GM21529 (cell line): Measurements from ENCODE around the gene PPP1R12C.
"Not testable (repeated sequence)": the region's sequence is repeated elsewhere in the genome, so short reads cannot be mapped to it uniquely, and the experiment has no call there.

Source experiments
- ATAC-seq: cut with Tn5 transposase; IDR thresholded peaks from one replicate; pipeline ENCODE4 v1.9.1; 2021; ENCODE audit not compliant: unreplicated experiment

Gene PPP1R12C

DNA sequence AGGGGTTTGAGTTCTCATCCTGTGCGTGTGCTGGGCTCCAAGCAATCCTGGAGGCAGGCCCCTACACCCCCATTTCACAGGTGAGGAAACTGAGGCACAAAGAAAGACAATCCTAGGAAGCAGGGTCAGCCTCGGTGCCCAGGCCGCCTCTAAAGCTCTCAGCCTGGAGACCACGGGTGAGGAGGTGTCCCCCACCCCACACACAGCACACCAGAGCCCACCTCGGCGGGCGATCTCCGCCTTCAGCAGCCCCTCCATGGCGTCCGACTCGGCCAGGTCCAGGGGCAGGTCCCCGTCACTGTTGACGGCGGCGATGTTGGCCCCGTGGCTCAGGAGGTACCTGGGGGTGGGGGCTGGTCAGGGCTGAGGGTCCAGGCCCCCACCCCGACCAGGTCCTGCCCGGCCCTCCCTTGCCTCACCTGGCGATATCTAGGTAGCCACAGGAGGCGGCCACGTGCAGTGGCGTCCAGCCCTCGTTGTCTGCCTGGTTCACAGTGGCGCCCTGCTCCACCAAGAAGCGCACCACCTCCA is 5.1 kb downstream of the PPP1R12C start:
- ATAC-seq = no peak

DNA sequence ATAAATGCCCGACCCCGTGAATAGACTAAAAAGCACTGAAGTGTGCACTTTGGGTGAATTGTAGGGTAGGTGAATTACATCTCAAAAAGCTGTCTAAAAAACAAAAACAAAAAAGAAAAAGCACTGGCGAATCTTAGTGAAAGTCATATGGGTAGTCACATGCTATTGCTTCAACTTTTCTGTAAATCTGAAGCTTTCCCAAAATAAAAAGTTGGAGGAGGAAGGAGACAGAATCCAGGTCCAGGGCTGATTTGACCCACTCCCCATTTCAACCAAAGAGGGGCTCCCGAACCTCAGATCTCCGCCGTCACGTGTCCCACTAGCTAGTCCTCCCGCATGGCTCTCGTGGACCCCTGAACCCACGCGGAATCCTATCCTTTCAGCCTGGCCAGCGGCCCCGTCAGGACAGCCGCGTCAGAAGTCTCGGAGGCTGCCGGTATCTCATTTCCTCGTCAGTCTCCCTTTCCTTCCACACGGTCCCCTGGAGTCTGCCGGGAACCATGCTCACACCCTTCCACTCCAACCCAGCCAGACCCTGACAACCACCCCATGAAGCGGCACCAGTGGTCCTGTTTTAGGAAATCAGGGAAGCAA is 6.1 kb downstream of the PPP1R12C start:
- no peak for ATAC-seq

DNA sequence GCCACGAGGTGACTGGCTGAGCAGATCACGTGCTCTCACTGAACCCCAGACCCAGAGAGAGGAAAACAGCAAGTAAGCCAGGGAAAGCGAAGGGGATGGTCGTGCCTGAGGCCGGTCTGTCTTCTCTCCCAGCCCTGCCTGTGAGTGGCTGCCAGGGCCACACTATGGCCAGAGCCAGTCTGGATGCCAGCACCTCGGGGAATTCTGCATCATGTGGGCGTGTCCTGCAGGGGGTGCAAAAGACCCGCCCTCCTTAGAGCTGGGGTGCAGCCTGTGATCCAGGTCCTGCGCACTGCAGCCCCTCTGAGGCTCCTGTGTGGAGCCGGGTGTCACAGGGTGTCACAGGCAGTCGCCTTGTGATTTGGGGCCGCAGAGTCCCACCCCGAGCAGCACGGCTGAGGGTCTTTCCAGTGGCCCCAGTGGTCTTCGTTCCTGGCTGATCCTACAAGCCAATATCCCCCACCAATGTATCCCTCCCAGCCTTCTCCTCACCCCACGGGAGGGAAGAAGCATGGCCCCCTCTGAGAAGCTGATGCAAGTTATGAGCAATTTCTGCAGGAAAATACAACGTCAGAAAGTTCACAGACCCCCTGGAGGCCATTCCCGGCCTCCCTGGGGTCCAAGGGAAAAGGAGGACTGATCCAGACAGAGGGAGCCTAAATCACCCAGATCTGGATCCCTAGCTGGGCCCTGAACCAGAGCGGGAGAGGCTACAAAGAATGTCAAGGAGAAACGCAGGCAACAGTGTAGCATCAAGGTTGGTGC is 7.7 kb downstream of the PPP1R12C start:
- no peak for ATAC-seq

DNA sequence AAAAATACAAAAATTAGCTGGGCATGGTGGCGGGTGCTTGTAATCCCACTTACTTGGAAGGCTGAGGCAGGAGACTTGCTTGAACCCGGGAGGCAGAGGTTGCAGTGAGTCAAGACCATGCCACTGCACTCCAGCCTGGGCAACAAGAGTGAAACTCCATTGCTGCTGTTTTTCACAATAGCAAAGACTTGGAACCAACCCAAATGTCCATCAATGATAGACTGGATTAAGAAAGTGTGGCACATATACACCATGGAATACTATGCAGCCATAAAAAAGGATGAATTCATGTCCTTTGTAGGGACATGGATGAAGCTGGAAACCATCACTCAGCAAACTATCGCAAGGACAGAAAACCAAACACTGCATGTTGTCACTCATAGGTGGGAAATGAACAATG is 10.2 kb downstream of the PPP1R12C start:
- ATAC-seq = not testable (repeated sequence)

DNA sequence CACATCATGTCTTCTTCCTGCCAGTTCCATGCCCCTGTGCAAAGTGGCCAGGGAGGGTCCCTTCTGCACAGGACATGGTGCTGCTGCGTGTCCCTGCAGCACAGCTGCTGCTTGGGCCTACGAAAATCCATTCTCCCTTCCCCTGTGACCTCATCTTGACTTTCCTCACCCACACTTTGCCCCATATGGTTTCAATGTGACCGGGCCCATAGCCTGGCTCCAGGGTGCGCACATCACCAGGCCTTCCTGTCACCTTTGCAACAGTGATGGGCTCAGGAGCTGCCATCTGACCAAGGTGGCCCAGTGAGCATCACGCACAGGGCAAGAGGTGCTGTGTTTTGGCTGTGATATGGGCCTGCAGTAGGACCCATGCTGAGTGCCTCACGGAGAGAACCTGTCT is 10.8 kb downstream of the PPP1R12C start:
- ATAC-seq = no peak

DNA sequence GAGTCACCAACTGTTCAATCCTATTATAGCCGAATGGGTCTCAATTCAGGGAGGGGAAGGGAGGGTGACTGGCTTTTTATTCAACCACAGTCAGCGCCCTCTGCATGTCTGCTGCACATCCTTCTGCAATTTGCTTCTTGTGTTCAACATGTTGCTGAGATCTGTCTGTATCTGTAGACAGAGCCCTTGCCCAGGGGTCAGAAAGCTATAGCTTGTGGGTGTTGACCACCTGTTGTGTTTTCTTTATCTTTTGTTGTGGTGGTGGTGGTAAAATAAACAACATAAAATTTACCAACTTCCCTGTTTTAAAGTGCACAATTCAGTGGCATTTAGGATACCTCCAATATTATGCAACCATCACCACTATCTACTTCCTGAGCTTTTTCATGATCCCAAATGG is 12.2 kb downstream of the PPP1R12C start:
- ATAC-seq = no peak

DNA sequence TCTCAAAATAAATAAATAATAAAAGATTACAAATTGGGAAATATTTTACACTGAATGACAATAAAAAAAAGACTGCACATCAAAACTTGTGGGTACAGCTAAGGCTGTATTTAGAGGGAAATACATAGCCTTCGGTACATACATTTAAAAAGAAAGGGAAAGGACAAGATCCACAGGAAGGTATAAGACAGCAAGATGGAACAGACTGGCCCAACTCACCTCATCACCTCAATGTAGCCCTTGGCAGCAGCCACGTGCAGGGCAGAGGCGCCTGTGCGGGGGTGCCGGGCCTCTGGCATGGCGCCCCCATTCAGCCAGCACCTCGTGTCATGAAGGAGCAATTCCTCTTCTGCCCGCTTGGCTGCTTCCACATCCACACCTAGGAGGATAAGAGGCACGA is 14.2 kb downstream of the PPP1R12C start:
- no peak for ATAC-seq

DNA sequence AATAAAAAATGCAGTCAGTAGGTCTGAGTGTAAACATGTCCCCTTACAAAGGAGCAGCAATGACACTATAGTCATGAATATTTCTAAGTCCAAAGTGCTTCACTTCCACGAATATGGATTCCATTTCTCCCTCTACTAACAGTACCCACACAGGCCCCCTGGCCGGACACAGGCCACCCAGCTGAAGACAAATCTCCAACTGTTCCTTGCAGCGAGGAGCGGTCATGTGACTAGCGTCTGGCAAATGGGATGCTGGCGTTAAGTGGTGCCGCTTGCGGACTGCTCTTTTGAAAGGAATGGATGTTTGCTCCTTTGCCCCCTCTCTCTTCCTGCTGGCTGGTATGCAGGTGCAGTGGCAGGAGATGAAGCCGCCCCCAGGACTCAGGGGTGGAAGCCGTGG is 16.2 kb downstream of the PPP1R12C start:
- no peak for ATAC-seq

DNA sequence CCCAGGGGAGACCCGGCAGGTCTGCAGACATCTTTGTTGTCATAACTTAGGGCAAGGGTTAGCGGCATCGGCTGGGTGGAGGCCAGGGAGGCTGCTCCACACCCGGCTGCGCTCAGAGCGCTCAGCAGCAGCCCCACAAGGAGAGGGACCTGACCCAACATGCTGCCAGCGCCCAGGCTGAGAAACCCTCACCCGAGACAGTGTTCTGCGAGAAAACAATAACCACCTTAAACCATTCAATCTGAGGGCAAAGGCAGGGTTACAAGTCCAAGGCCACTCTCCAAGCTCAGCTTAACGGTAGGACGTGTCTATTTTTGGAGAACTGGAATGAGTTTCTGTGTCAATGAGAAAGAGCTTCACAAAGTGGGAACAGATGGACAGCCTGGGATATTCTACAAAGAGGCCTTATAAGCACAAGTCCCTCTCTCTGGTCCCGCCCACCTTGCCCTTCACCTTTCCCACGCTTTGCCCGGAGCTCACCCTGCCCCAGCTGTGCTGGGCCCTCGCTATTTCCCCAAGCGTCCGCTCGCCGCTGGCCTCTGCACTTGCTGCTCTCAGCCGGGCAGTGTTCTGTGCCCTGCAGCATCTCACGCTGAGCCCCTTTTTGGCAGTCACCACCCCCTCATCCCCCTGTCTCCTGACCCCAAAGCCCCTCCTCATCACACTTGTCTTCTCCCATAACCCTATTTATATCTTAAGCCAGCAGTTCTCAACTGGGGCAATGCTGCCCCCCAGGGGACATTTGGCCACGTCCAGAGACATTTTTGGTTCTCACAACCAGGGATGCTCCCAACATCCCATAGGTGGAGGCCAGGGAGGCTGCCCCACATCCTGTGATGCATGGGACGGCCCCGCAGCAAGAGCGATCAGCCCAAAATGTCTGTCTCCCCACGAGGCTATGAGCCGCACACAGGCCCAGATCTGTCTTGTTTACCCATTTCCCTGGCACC is 17.6 kb downstream of the PPP1R12C start:
- ATAC-seq = no peak

DNA sequence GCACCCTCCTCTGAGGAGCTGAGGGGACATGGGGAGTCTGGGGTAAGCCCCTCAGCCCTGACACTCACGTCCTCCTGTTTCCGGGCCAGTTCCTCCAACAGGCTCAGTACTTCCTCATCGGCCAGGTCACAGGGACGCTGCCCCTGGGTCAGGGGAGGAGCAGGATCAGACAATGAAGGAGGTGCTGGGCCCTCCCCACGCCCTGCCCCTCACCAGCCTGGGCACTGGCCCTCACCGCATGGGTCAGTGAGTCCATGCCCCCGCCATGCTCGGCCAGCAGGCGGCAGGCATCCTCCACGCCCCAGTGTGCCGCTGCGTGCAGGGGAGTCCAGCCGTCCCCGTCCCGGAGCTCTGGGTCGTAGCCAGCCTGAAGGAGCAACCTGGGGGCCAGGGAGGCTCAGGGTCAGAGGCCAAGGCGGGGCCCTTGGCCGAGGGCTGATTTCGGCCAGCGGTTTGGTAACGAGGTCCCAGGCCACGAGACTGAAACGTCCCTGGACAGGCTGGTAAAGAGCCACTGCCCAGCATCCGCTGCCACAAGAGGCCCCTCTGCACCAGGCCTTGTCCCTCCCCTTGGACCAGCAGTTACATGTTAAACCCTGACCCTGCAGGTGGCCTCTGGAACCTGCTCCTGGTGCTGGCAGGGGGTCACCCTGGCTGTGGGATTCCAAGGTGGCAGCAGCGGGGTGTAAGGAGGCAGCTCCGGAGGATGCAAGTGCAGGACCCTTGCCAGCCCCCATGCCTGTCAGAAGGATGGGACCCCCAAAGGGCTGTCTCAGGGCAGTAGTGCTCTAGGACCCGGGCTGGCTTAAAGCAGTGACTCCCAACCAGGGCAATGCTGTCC is 18.5 kb downstream of the PPP1R12C start:
- no peak for ATAC-seq

DNA sequence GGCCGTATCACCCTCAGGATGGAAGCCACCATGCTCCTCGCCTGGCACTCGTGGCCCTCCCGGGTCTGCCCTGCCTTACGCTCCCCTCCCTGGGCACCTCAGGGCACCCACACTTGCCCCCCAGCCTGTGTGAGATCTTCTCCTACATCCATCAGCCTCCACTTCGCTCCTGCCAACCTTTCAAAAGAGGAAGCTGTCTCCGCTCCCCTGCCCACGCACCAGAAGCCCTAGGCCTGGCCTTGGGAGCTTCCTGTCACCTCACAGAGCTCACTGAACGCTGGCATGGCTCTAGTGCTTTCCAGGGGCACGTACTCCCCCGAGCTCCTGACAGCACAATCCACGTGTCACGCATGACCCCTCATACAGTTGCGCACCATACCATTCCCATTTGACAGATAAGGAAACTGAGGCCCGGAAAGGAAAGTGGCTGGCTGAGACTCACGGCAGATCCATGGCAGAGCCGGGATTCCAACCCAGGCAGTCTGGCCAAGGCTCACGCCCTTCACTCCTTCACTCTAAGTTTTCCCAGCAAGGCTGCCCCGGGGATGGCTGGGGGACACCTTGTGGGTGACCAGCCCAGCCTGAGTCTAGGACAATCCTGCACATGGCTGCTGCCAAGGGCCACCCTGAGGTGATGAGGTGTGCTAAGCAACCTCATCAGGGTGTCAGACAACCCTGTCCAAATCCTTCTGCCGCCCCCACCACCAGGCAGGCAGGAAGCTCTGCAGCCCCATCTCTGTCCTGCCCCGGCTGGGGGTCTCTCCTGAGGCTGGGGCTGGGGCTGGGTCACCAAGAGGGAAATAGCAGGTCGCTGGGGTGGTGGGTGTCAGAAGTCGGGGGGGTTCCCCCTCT is 19.3 kb downstream of the PPP1R12C start:
- no peak for ATAC-seq

DNA sequence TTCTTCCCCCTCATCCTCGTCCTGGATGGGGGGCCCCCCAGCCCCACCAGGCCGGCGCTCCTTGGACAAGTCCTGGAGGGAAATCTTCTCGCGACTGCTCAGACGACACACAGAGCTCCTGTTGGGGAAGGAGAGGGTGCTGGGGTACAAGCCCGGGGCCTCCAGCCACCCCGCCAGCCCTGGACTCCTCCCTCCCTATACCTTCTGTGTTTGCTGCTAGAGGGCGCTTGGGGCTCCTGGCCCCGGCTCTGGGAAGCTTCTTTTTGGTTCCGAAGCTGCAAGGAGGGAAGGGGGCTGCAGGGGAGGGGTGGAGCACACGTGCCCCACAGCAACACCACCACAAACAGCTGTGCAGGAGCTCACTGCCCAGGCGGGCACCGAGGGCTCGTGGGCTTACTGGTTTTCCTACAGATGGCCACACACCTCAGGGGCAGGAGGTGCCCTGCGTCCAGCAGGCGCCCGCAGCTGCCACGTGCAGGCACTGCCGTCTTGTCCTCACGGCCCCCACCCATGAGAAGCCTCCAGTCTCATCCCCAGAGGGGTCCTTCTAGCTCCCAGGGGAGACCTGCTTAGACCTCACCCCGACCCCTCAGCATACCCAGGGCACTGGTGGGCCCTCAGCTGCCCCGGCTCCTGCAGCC is 21.3 kb downstream of the PPP1R12C start:
- no peak for ATAC-seq

DNA sequence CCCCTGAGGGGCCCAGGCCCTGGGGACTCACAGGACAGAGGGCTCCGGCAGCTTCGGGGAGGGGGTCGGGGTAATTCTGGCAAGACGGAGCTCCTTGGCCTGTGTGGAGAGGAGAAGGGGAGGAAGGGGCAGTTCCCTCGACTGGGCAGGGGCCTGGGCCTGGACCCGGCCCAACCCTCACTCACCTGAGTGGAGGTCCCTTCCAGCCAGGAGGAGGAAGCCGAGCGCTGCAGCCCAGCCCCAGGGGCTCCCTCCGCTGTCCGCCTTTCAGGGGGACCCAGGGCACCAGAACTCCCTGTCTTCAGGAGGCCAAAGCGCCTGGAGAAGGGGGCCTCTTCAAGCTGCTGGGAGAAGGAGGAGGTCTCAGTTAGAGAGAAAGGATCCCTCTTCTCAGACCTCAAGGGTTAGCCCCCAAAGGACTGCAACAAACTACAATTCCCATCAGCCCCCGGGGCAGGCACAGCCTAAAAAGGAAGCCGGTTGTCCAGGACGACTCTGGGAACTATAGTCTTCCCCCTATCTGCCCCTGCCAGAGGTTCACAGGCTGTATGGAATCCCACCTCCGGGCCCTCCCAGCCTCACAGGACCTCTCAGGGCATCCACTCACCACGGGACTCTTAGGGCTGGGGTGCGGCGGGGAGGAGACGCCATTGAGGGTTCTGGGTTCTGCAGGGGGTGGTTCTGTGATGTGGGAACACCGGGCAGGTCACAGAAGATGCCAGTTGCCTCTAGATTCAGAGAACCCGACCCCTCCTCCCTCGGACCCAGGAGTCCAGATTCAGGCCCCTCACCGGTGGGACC is 22.0 kb downstream of the PPP1R12C start:
- no peak for ATAC-seq

DNA sequence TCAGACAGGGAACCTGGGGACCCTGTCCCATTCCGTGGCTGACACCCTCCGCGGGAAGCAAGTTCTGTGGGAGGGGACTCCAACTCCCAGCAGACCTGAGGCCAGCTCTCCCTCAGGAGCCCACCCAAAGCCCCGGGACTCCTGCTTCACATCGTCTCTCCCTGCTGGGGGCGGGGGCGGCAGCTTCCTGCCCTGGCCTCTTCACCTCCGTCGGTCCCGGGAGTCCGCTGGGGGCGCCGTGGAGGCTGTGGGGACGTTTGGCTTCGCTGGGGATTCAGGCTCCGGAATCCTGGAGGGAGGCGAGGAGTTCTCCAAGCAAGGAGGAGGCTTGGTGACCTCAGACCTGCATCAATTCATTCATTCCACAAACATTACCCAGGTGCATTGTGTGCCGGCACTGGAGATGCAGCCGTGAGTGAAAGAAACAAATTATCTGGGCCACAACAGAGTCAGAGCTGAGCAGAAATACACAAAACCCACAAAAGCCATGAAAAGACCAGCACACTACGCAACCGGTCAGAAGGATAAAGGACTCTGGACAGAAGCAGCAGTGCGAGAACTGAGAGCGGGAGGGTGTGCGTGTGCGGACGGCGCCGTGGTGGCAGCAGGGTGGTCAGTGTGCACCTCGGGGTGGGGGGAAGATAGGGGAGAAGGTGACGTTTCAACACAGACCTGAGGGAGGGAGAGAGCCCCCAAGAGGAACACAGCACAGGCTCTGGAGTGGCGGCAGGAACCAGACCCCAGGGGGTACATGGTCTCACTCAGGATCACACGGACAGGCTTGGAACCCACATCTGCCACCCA is 22.8 kb downstream of the PPP1R12C start:
- ATAC-seq = no peak

DNA sequence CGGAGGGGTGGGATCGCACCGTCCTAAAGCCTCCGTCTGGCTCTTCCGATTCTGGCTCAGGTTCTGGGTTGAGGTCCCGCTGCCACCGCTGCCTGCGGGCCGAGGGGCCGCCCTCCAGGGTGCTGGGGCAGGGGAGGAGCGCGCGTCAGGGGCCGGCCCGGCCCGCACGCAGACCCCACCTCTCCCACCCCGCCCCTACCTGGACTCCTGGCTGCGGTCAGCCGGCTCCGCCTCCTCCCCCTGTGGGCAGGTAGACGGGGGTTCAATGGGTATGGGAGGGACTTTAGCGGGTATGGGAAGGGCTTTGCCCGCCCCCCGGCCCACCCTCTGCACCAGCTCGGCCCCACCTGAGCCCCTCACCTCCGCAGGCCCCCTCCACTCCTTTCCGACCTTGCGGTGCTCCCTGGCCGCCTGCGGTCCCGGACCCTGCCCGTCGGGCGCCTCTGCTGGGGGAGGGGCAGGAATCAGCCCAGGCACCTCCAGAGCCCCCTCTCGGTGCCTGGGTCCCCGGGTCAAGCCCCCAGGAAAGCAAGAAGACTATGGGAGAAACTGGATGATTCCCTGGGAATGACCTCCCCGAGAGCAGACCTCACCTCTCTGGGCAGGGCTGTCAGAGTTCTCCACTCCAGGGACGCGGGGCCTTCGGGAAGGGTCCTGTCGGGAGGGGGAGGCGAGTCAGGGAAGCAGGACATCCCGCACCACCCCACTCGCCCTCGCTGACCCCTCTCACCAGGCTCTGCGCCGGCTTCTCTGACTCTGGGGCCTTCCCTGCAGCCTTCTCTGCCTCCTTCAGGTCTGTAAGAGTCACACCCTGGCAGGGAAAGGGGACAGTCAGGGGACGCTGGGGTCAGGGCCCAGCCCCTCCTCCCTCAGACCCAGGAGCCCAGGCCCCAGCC is 24.8 kb downstream of the PPP1R12C start:
- ATAC-seq = no peak

DNA sequence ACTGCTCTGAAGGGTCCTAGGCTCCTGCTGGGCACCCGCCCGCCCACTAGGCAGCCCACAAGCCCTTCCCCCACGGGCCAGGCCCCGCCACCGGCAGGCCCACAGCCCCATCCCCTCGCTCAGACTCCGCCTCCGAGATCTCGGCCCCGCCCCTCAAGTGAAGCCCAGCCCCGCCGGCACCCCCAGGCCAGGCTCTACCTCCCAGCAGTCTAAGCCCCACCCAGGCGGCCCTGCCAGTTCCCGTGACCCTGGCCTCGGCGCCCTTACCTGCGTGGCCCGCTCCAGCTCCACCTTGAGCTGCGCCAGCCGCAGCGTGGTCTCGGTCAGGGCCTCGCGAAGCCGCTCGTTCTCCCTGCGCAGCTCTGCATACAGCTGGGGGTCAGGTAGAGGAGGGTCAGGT is 25.5 kb downstream of the PPP1R12C start:
- ATAC-seq = no peak
